GM23338 (cell line): ENCODE measurements around the gene TBPL2. TPM values are rescaled to one million over a fixed set of nuclear protein-coding genes. Genes with fewer than 3 reads are reported as not detected.

Source experiments
- ATAC-seq: fragments of 200-7000 bp; cut with Tn5 transposase; 3 replicates; pipeline ENCODE4 v1.9.1; 2020
- DNase-seq: peaks from one replicate; pipeline ENCODE4 v3.0.0-alpha.2; 2015; ENCODE audit warnings: low spot score
- H2AFZ ChIP-seq: fragments of 200-600 bp; sonication (generic); 2 replicates; pipeline ENCODE4 v1.8.0; 2016; ENCODE audit warnings: antibody characterized with exemption, mild to moderate bottlenecking, moderate library complexity
- H3F3A ChIP-seq: fragments of 200-600 bp; sonication (generic); replicated peaks from 2 replicates; pipeline ENCODE4 v1.8.0; 2017; ENCODE audit warnings: antibody characterized with exemption, mixed run types, low read depth
- H3K27ac ChIP-seq: fragments of 200-600 bp; sonication (generic); 2 replicates; pipeline ENCODE4 v1.6.1; 2016; ENCODE audit warnings: low read depth
- H3K27me3 ChIP-seq: fragments of 200-600 bp; sonication (generic); 2 replicates; pipeline ENCODE4 v1.8.0; 2016; ENCODE audit warnings: mild to moderate bottlenecking, mixed run types, moderate library complexity; ENCODE audit not compliant: insufficient read depth
- H3K36me3 ChIP-seq: fragments of 200-600 bp; sonication (generic); 2 replicates; pipeline ENCODE4 v1.8.0; 2016; ENCODE audit warnings: mild to moderate bottlenecking; ENCODE audit not compliant: insufficient read depth
- H3K4me1 ChIP-seq: fragments of 200-600 bp; sonication (generic); 2 replicates; pipeline ENCODE4 v1.8.0; 2016; ENCODE audit warnings: mild to moderate bottlenecking, moderate library complexity; ENCODE audit not compliant: insufficient read depth
- H3K4me2 ChIP-seq: fragments of 200-600 bp; sonication (generic); 2 replicates; pipeline ENCODE4 v1.7.1; 2017; ENCODE audit warnings: mixed run types
- H3K4me3 ChIP-seq: fragments of 200-600 bp; sonication (generic); 2 replicates; pipeline ENCODE4 v1.6.1; 2016; ENCODE audit warnings: mixed run types
- H3K79me2 ChIP-seq: fragments of 200-600 bp; sonication (generic); replicated peaks from 2 replicates; pipeline ENCODE4 v1.8.0; 2017; ENCODE audit warnings: mild to moderate bottlenecking; ENCODE audit not compliant: insufficient read depth
- H3K9me2 ChIP-seq: fragments of 200-600 bp; sonication (generic); 2 replicates; pipeline ENCODE4 v1.8.0; 2017; ENCODE audit not compliant: insufficient read depth
- H4K20me1 ChIP-seq: fragments of 200-600 bp; sonication (generic); replicated peaks from 2 replicates; pipeline ENCODE4 v1.8.0; 2017; ENCODE audit warnings: mild to moderate bottlenecking; ENCODE audit not compliant: insufficient read depth
- H3K27ac Mint-ChIP-seq: 2 replicates; pipeline ENCODE4 v1.8.0; 2020; ENCODE audit warnings: inconsistent platforms, mild to moderate bottlenecking, moderate library complexity, mixed read lengths
- H3K27me3 Mint-ChIP-seq: 3 replicates; pipeline ENCODE4 v1.8.0; 2022; ENCODE audit warnings: low read depth, mild to moderate bottlenecking, moderate library complexity, mixed read lengths, inconsistent platforms; ENCODE audit not compliant: insufficient read depth, poor library complexity
- H3K36me3 Mint-ChIP-seq: 3 replicates; pipeline ENCODE4 v1.8.0; 2021; ENCODE audit warnings: low read depth, mild to moderate bottlenecking, inconsistent platforms, moderate library complexity, mixed read lengths
- H3K4me1 Mint-ChIP-seq: 3 replicates; pipeline ENCODE4 v1.8.0; 2020; ENCODE audit warnings: mild to moderate bottlenecking, inconsistent platforms, mixed read lengths
- H3K4me3 Mint-ChIP-seq: 3 replicates; pipeline ENCODE4 v1.8.0; 2021; ENCODE audit warnings: moderate library complexity, mild to moderate bottlenecking, inconsistent platforms, mixed read lengths
- H3K9me3 Mint-ChIP-seq: 3 replicates; pipeline ENCODE4 v1.8.0; 2020; ENCODE audit warnings: moderate library complexity, mild to moderate bottlenecking, inconsistent platforms, mixed read lengths
- ETS1 ChIP-seq: IDR thresholded peaks from 2 replicates; pipeline ENCODE4 v1.6.1; 2016; ENCODE audit warnings: antibody characterized with exemption
- ZNF462 ChIP-seq: fragments of 250-450 bp; sonication (Bioruptor Pico); IDR thresholded peaks from 2 replicates; pipeline ENCODE4 v1.5.0; 2020; ENCODE audit warnings: mild to moderate bottlenecking, moderate library complexity
- polyA plus RNA-seq: library from polyadenylated mRNA; unstranded; fragments of >200 nt; fragmentation: Nextera tagmentation; extraction: Ambion mirVana; gene quantifications from 2 replicates; pipeline ENCODE4 v1.2.1, GENCODE V29; 2016
- total RNA-seq: library from RNA; depleted of rRNA; stranded (reverse); fragments of >200 nt; shearing (Covaris generic); gene quantifications from 2 replicates; pipeline ENCODE4 v1.2.3, GENCODE V29; 2014
- TF ChIP-seq, protein P1 (sequence below), 2 experiments: fragments of 200-600 bp in 1 of 2; sonication (generic) in 1 of 2; conservative IDR thresholded peaks; 2 replicates each; pipeline versions ENCODE4 v1.5.1 to v1.6.1; 2016 to 2017; ENCODE audit warnings: antibody characterized with exemption in 2 of 2, low read depth in 2 of 2, mild to moderate bottlenecking in 2 of 2, moderate library complexity in 1 of 2

The TBPL2 gene
- total and polyA plus RNA-seq, 2 experiments from 2014 or later, result 0.24 TPM; not detected in 1

- H3F3A ChIP-seq, result no peaks in the 10 kb centered on the region
- H3K79me2 ChIP-seq, result no peaks in the 10 kb centered on the region
- H2AFZ ChIP-seq, result no peak overlapping the region
- no peak overlapping the region for H3K27ac ChIP-seq
- no peak for TF ChIP-seq ZNF462 (CRISPR knock-in tag)
- TF ChIP-seq ETS1, result no peak
- TF ChIP-seq, protein P1, sequence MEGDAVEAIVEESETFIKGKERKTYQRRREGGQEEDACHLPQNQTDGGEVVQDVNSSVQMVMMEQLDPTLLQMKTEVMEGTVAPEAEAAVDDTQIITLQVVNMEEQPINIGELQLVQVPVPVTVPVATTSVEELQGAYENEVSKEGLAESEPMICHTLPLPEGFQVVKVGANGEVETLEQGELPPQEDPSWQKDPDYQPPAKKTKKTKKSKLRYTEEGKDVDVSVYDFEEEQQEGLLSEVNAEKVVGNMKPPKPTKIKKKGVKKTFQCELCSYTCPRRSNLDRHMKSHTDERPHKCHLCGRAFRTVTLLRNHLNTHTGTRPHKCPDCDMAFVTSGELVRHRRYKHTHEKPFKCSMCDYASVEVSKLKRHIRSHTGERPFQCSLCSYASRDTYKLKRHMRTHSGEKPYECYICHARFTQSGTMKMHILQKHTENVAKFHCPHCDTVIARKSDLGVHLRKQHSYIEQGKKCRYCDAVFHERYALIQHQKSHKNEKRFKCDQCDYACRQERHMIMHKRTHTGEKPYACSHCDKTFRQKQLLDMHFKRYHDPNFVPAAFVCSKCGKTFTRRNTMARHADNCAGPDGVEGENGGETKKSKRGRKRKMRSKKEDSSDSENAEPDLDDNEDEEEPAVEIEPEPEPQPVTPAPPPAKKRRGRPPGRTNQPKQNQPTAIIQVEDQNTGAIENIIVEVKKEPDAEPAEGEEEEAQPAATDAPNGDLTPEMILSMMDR (conservative IDR thresholded peaks at IDR 0.05; ENCODE audit: low read depth in 2 of 2), result peak; percentile 77 to 98
- no peaks in the 10 kb centered on the region for H3K9me3 Mint-ChIP-seq
- no peaks in the 10 kb centered on the region for H3K36me3 Mint-ChIP-seq
- no peak overlapping the region for H3K27ac Mint-ChIP-seq
- DNase-seq (peak; percentile 80), ATAC-seq (peak; percentile 79)
- no peaks in the 10 kb centered on the region for H3K9me2 ChIP-seq
- no peak overlapping the region for H3K4me2 ChIP-seq
- no peaks in the 10 kb centered on the region for H3K27me3 Mint-ChIP-seq
- no peaks in the 10 kb centered on the region for H4K20me1 ChIP-seq
- H3K4me1 ChIP-seq, result 0 out of 2 replicates have a peak, but pooled peaks cover 4% of the 10 kb centered on the region
- peaks cover 8% of the 10 kb centered on the region; the same call in 2 of the 3 replicates for H3K4me1 Mint-ChIP-seq
- no peak overlapping the region for H3K4me3 Mint-ChIP-seq
- H3K4me3 ChIP-seq, result no peak overlapping the region
- no peaks in the 10 kb centered on the region for H3K27me3 ChIP-seq
- no peaks in the 10 kb centered on the region for H3K36me3 ChIP-seq
Measured at GRCh38 chr14:55416866-55417265, 23.6 kb downstream of the TBPL2 start.
